Erythroblast (primary cell): Measurements from ENCODE around the gene ZNF638.

Experiments used
- GATA1 ChIP-seq: IDR thresholded peaks from 2 replicates; pipeline ENCODE4 v1.6.1; 2011; ENCODE audit warnings: low read depth, mild to moderate bottlenecking, control low read depth, low read length, moderate library complexity
- POLR2A ChIP-seq: IDR thresholded peaks from 2 replicates; pipeline ENCODE4 v1.6.1; 2011; ENCODE audit warnings: mild to moderate bottlenecking, low read length

DNA sequence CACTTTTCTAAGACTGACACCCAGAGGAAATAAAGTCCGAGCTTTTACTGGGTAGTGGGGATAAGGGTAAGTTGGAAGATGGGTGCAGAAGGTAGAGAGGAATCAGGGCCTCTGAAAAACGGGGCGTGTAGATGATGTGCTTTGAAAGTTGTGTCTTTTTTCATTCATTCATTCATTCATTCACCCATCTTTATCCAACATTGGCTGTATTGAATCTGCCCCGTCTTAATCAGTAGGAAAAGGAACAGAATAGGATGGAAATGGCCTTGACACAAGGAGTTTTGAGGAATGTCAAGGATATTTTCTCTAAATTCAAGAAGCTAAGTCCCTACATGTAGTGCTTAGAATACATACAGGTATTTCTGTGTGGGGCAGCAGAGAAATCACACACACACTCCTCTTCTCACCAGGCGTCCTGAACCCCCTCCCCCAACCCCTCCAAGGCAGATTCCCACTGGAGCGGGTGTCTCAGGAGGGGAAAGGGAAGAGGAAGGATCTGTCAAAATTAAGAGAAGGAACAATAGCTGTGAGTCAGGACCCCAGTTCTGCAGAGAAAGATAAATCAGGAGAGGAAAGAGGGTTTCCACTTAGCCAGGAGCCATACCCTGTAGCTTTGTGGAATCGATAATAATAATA lies 135.7 kb downstream of the ZNF638 start:
- TF ChIP-seq POLR2A (no peak), GATA1 (no peak)
